T-helper 2 cell treated with Interferon-gamma antibody and Interleukin-4, amounts not matched to agents 5 μg/mL and 100 μg/mL, for 36 hours (primary cell): ENCODE measurements around the gene PTCD2.
"Not testable (repeated sequence)": the region's sequence is repeated elsewhere in the genome, so short reads cannot be mapped to it uniquely, and the experiment has no call there.

Experiments used
- DNase-seq: peaks from one replicate; pipeline ENCODE4 v3.0.0; 2021; ENCODE audit warnings: low spot score
- H3K27ac Mint-ChIP-seq: one replicate; pipeline ENCODE4 v1.8.0; 2021; ENCODE audit warnings: mild to moderate bottlenecking, mixed read lengths
- H3K27me3 Mint-ChIP-seq: one replicate; pipeline ENCODE4 v1.8.0; 2021; ENCODE audit warnings: low read depth, mixed read lengths
- H3K36me3 Mint-ChIP-seq: one replicate; pipeline ENCODE4 v1.8.0; 2021; ENCODE audit warnings: low read depth, mixed read lengths
- H3K4me1 Mint-ChIP-seq: one replicate; pipeline ENCODE4 v1.8.0; 2021; ENCODE audit warnings: low read depth, mixed read lengths
- H3K4me3 Mint-ChIP-seq: one replicate; pipeline ENCODE4 v1.8.0; 2022; ENCODE audit warnings: mild to moderate bottlenecking, moderate library complexity, mixed read lengths
- H3K9me3 Mint-ChIP-seq: one replicate; pipeline ENCODE4 v1.8.0; 2021; ENCODE audit warnings: mixed read lengths

The PTCD2 gene

DNA sequence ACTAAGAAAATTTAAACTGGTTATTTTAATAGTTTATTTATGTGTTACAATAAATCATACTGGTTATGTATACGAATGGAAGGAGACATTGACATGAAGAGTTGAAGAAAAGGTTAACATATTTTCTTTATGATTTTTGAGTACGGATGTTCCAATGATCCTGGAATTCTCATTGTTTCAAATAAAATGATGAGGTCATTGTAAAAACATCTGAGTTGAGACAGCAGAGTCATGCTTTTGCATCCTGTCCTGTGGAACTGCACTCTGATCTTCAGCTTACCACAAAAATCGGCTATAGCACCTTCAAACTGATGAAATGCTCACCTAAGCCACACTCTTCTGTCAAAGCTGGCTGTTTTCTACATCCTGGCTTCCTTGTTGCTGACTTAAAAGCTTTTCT, 67.8 kb downstream of the PTCD2 start:
- peaks cover 11% of the 10 kb centered on the region for H3K27me3 Mint-ChIP-seq
- no peak overlapping the region for H3K27ac Mint-ChIP-seq
- H3K9me3 Mint-ChIP-seq, result no peaks in the 10 kb centered on the region
- H3K4me3 Mint-ChIP-seq, result no peak overlapping the region
- no peaks in the 10 kb centered on the region for H3K4me1 Mint-ChIP-seq
- DNase-seq, result no peak
- no peaks in the 10 kb centered on the region for H3K36me3 Mint-ChIP-seq

- DNase-seq, result no peak
- Mint-ChIP-seq H3K4me1 (no peaks in the 10 kb centered on the region), H3K36me3 (no peaks in the 10 kb centered on the region), H3K4me3 (no peak overlapping the region), H3K9me3 (no peaks in the 10 kb centered on the region), H3K27ac (no peak overlapping the region), H3K27me3 (peaks cover 13% of the 10 kb centered on the region)
Measured at GRCh38 chr5:72388646-72389045, 68.5 kb downstream of the PTCD2 start.

DNA sequence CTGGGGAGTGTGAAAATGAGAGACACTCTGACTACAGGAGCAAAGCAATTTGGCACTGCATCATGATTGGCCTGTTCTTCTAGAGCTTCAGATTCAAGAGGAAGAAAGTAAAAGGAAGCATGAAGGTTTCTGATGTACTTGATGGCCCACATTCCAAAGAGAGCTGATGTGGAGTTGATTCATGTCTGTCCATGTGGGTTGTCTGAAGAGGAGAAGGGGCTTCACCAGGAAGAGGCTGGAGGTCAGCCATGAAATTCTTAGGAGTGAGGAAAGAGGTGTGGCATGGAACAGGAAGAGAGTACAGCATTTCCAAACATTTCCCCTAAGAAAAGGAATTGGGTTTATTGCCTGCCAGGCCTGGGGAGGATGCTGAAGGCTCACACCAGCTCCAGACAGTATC, 70.7 kb downstream of the PTCD2 start:
- H3K9me3 Mint-ChIP-seq, result no peaks in the 10 kb centered on the region
- H3K27ac Mint-ChIP-seq, result no peak overlapping the region
- no peaks in the 10 kb centered on the region for H3K36me3 Mint-ChIP-seq
- peaks cover 19% of the 10 kb centered on the region for H3K27me3 Mint-ChIP-seq
- H3K4me1 Mint-ChIP-seq, result no peaks in the 10 kb centered on the region
- DNase-seq, result no peak
- H3K4me3 Mint-ChIP-seq, result no peak overlapping the region

GRCh38 chr5:72392326-72392733, 72.2 kb downstream of the PTCD2 start:
- no peak overlapping the region for H3K27ac Mint-ChIP-seq
- no peak for DNase-seq
- H3K36me3 Mint-ChIP-seq, result no peaks in the 10 kb centered on the region
- no peaks in the 10 kb centered on the region for H3K4me1 Mint-ChIP-seq
- H3K4me3 Mint-ChIP-seq, result no peak overlapping the region
- peaks cover 14% of the 10 kb centered on the region for H3K27me3 Mint-ChIP-seq
- no peaks in the 10 kb centered on the region for H3K9me3 Mint-ChIP-seq

- Mint-ChIP-seq H3K27ac (no peak overlapping the region), H3K27me3 (peaks cover 17% of the 10 kb centered on the region), H3K4me1 (no peaks in the 10 kb centered on the region), H3K36me3 (no peaks in the 10 kb centered on the region), H3K9me3 (no peaks in the 10 kb centered on the region), H3K4me3 (no peak overlapping the region)
- DNase-seq, result no peak
Measured at GRCh38 chr5:72393052-72393451, 72.9 kb downstream of the PTCD2 start.

DNA sequence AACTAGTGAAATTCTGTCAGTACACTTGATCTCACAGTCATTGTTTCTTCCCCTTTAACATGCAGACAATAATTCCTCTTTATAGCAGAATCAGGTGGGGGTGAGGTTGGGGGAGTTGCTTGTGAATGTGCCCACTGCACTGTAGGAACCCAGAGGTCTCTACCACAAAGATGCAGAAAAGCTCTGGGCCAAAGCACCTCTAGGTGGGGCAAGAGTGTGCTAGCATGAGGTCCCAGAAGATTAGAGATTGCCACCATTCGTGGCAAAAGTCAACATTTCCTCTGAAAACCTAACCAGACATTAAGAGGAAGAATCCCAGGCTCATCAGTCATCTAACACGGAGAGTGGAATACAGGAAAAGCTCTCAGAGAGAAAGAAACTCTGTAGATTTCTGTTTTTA, 74.5 kb downstream of the PTCD2 start:
- no peak overlapping the region for H3K4me3 Mint-ChIP-seq
- H3K36me3 Mint-ChIP-seq, result no peaks in the 10 kb centered on the region
- DNase-seq, result no peak
- H3K9me3 Mint-ChIP-seq, result no peaks in the 10 kb centered on the region
- no peak overlapping the region for H3K27ac Mint-ChIP-seq
- H3K4me1 Mint-ChIP-seq, result no peaks in the 10 kb centered on the region
- H3K27me3 Mint-ChIP-seq, result peaks cover 17% of the 10 kb centered on the region

DNA sequence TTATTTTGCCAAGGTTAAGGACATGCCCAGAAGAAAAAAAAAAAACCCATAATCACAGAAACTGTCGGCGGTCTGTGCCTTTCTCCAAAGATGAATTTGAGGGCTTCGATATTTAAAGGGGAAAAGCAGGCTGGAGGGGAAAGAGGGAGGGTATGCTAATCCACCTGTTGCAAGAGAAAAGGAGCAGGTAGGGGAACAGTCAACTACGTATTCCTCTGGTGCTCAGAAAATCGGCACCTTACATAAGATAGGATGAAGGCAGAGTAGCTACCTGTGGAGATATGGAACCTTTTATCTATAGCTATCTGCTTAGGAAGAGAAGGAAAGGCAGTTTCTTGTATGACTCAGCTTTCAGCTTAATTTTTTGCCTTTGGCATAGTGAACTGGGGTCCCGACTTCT, 77.7 kb downstream of the PTCD2 start:
- H3K4me3 Mint-ChIP-seq, result no peak overlapping the region
- H3K36me3 Mint-ChIP-seq, result no peaks in the 10 kb centered on the region
- peaks cover 14% of the 10 kb centered on the region for H3K27me3 Mint-ChIP-seq
- no peak for DNase-seq
- H3K9me3 Mint-ChIP-seq, result peaks cover 18% of the 10 kb centered on the region
- no peaks in the 10 kb centered on the region for H3K4me1 Mint-ChIP-seq
- H3K27ac Mint-ChIP-seq, result no peak overlapping the region

DNA sequence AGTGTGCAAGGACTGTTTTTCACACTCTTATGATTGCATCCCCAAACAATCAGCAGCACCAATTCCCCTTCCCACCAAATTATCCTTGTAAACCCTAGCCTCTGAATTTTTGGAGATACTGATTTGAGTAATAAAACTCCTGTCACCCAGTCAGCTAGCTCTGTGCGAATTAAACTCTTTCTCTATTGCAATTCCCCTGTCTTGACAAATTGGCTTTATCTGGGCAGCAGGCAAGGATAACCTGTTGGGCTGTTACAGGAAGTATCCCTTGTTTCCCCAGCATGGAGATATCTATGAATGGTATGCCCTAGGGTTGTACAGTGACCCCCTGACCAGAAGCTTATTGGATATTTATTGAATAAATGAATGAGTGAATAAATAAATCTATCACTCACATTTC, 80.8 kb downstream of the PTCD2 start:
- H3K4me1 Mint-ChIP-seq, result no peaks in the 10 kb centered on the region
- no peak overlapping the region for H3K27ac Mint-ChIP-seq
- peaks cover 4% of the 10 kb centered on the region for H3K27me3 Mint-ChIP-seq
- no peak overlapping the region for H3K4me3 Mint-ChIP-seq
- no peaks in the 10 kb centered on the region for H3K36me3 Mint-ChIP-seq
- no peak for DNase-seq
- H3K9me3 Mint-ChIP-seq, result peaks cover 18% of the 10 kb centered on the region

DNA sequence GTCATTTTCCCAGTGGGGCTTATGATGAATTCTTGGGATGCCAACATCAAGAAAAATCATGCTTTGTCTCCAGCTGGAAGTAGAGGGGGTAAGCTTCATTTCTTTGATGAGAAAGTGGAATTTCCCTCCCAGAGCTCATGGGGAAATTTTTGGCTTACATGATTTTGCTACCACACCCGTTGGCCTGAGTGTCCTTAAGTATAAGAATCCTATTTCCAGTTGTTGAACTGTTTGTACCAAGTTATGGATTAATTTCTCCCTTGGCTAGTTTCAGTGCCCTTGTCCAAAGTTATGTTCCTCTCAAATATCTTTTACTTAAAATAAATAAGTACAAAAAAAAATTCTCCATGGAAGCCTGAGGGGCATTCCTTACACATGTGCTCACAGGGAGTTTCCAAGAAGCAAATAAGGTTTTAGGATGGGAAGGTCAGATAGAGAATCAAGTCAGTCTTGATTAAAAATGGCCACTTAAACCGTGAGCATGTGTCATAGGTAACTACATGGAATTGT, 82.3 kb downstream of the PTCD2 start:
- no peak for DNase-seq
- Mint-ChIP-seq H3K4me1 (no peaks in the 10 kb centered on the region), H3K27me3 (peaks cover 4% of the 10 kb centered on the region), H3K9me3 (peaks cover 18% of the 10 kb centered on the region), H3K4me3 (no peak overlapping the region), H3K27ac (no peak overlapping the region), H3K36me3 (no peaks in the 10 kb centered on the region)

DNA sequence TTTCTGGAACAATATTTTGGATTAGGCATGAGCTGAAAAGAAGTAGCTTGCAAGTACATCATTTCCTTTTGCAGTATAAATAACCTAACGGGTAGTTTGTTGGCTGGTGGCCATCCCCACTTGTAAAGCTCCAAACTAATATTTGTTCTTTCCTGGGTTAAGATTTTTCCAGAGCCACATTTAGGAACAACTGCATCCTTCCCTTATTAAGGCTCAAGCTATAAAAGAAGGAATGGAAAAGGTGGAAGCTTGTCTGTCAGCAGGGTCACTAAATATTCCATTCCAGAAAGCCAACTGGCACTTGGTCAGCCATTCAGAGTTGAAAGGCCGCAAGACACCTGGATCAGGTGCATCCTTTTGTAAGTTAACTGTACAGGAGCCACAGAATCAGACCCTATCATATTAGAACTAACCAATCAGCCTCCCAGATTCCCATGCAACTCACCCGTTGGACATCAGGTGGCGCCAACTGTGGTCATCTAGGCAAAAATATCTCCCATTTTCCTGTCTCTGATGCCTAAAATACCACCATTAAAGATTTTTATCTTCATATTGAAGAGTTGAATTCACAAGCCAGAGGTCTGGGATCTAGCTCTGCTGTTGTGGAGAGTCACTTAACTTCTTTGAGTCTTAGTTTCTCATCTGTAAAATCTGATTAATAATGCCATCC, 82.9 kb downstream of the PTCD2 start:
- Mint-ChIP-seq H3K27ac (no peak overlapping the region), H3K4me3 (no peak overlapping the region), H3K4me1 (no peaks in the 10 kb centered on the region), H3K27me3 (no peaks in the 10 kb centered on the region), H3K9me3 (peaks cover 18% of the 10 kb centered on the region), H3K36me3 (no peaks in the 10 kb centered on the region)
- DNase-seq, result no peak

- not testable (repeated sequence) for H3K36me3 Mint-ChIP-seq, H3K27me3 Mint-ChIP-seq, DNase-seq, H3K4me1 Mint-ChIP-seq, H3K27ac Mint-ChIP-seq, H3K4me3 Mint-ChIP-seq
- peaks cover 18% of the 10 kb centered on the region for H3K9me3 Mint-ChIP-seq
Measured at GRCh38 chr5:72404771-72405170, 84.6 kb downstream of the PTCD2 start.

DNA sequence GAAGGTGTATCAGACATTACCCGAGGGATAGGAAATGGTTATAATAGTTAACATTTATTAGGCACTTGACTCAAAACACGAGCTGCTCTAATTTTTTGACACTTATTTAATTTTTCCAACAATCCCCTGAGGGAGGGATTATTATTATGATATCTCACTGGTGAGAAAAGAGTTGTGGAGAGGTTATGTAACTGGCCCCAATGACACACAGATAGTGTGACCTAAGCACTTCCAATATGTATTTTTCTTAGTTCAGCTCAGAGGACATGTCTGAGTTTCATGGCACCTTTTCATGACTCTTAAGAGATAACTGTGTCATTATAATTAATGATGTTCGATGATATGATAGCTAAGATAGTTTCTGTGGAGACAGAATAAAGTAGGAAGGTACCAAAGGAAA, 86.9 kb downstream of the PTCD2 start:
- Mint-ChIP-seq H3K4me3 (no peak overlapping the region), H3K27ac (no peak overlapping the region), H3K9me3 (peaks cover 2% of the 10 kb centered on the region), H3K27me3 (no peaks in the 10 kb centered on the region), H3K36me3 (no peaks in the 10 kb centered on the region), H3K4me1 (no peaks in the 10 kb centered on the region)
- DNase-seq, result no peak

- Mint-ChIP-seq H3K4me3 (no peak overlapping the region), H3K36me3 (no peaks in the 10 kb centered on the region), H3K27me3 (no peaks in the 10 kb centered on the region), H3K27ac (no peak overlapping the region), H3K9me3 (no peaks in the 10 kb centered on the region), H3K4me1 (no peaks in the 10 kb centered on the region)
- DNase-seq, result no peak
Measured at GRCh38 chr5:72407541-72407940, 87.4 kb downstream of the PTCD2 start.

DNA sequence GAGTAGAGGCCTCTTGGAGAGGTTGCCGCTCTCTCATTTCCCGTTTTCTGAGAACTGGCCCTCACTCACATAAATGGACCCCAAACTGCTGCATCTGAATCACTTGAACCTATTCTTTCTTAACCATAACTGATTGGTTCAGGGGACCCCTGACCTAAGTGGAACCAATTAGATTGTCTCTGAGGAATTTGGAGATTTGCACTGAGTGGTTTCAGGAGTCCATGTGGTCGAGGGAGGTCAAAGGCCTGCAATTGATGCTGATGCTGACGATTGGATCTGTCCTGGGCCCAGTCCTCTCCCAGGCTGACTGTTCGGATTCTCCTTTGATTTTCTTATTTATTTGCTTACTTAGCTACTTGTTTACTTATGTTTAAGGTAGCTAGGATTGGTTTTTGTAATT, 88.0 kb downstream of the PTCD2 start:
- Mint-ChIP-seq H3K4me3 (no peak overlapping the region), H3K27ac (no peak overlapping the region), H3K36me3 (no peaks in the 10 kb centered on the region), H3K9me3 (no peaks in the 10 kb centered on the region), H3K4me1 (no peaks in the 10 kb centered on the region), H3K27me3 (no peaks in the 10 kb centered on the region)
- no peak for DNase-seq

GRCh38 chr5:72408603-72409002, 88.4 kb downstream of the PTCD2 start:
- Mint-ChIP-seq H3K4me3 (no peak overlapping the region), H3K9me3 (no peaks in the 10 kb centered on the region), H3K4me1 (no peaks in the 10 kb centered on the region), H3K27ac (no peak overlapping the region), H3K36me3 (no peaks in the 10 kb centered on the region), H3K27me3 (no peaks in the 10 kb centered on the region)
- no peak for DNase-seq
